ENCODE results near the gene FSTL1. TPM values are rescaled to one million over a fixed set of nuclear protein-coding genes. Genes with fewer than 3 reads are reported as not detected.

FSTL1 gene
- total RNA-seq, 2 experiments from 2014 or later, result 0.66 to 0.83 TPM

DNA sequence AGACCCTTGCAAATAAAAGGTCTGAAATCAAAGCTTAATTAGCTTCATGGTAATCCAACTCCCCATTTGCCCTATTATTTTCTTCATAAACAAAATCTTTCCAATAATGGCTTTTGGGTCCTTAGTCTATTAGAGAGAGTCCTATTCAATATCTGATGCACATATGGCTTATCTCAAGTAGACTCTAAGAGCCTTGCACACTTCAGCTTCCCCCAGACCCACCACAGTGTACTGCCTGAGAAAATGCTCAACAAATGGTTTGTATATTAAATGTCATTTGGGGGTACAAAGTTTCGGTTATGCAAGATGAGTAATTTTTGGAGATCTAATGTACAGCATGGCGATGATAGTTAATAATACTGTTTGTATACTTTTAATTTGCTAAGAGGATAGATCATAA is 28.9 kb downstream of the FSTL1 start:
- no peak overlapping the region for H3K4me3 Mint-ChIP-seq
- no peak for DNase-seq
- no peaks in the 10 kb centered on the region for H3K9me3 Mint-ChIP-seq (ENCODE audit: low read depth)
- H3K27me3 Mint-ChIP-seq, result peaks cover 10% of the 10 kb centered on the region
- intact Hi-C loops (cut with DNase I, micrococcal nuclease), result no loop called here
- H3K4me1 Mint-ChIP-seq, result peaks cover 9% of the 10 kb centered on the region
- ChIA-PET POLR2A (no interaction called here), CTCF (interaction anchor here (1.1 kb wide), 1 partner anchor 12 kb away, joined by 5 read pairs; no protein-coding TSS in a partner anchor)
- ATAC-seq, result no peak
- H3K36me3 Mint-ChIP-seq (ENCODE audit: low read depth), result no peaks in the 10 kb centered on the region
- H3K27ac Mint-ChIP-seq, result no peak overlapping the region

GRCh38 chr3:120420928-120421551 is 29.8 kb downstream of the FSTL1 start:
- H3K36me3 Mint-ChIP-seq (ENCODE audit: low read depth), result no peaks in the 10 kb centered on the region

DNA sequence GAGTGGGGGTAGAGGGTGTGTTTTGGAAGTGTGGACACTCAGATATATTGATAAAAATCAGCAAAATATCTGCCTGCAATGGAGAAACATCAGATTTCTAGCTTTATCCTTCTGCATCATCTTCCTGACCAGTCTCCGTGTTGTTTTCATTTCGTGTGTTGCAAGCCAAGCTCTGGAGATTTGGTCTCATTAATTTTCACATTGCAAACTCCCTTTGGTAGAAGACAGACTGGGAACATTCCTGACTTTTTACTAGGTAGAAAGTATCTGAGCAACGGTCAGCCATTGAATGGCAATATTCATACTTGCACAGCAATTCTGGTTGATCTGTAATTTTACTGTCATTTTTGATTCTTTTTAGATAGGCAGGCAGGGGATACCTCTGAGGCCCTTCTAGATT is 30.4 kb downstream of the FSTL1 start:
- intact Hi-C loops (cut with DNase I, micrococcal nuclease), result no loop called here
- no peaks in the 10 kb centered on the region for H3K9me3 Mint-ChIP-seq (ENCODE audit: low read depth)
- peaks cover 11% of the 10 kb centered on the region for H3K4me1 Mint-ChIP-seq
- ChIA-PET POLR2A (no interaction called here), CTCF (interaction anchor here (0.5 to 6.0 kb wide), 4 partner anchors 21 to 177 kb away, joined by 3 to 131 read pairs (median 6); no protein-coding TSS in a partner anchor)
- DNase-seq (no peak), ATAC-seq (no peak)
- no peak overlapping the region for H3K27ac Mint-ChIP-seq
- H3K4me3 Mint-ChIP-seq, result no peak overlapping the region
- H3K27me3 Mint-ChIP-seq, result peaks cover 7% of the 10 kb centered on the region
- H3K36me3 Mint-ChIP-seq (ENCODE audit: low read depth), result no peaks in the 10 kb centered on the region

More at GRCh38 chr3:120420928-120421551, 29.8 kb downstream of the FSTL1 start:
- CTCF ChIA-PET, result interaction anchor here (0.5 to 1.1 kb wide), 2 partner anchors 11 to 21 kb away, joined by 3 to 5 read pairs; no protein-coding TSS in a partner anchor
- intact Hi-C loops (cut with DNase I, micrococcal nuclease), result no loop called here
- POLR2A ChIA-PET, result no interaction called here
- Mint-ChIP-seq H3K27ac (no peak overlapping the region), H3K27me3 (peaks cover 7% of the 10 kb centered on the region), H3K9me3 (ENCODE audit: low read depth) (no peaks in the 10 kb centered on the region), H3K4me3 (no peak overlapping the region), H3K4me1 (peaks cover 11% of the 10 kb centered on the region)
- DNase-seq, result no peak
- ATAC-seq, result no peak

DNA sequence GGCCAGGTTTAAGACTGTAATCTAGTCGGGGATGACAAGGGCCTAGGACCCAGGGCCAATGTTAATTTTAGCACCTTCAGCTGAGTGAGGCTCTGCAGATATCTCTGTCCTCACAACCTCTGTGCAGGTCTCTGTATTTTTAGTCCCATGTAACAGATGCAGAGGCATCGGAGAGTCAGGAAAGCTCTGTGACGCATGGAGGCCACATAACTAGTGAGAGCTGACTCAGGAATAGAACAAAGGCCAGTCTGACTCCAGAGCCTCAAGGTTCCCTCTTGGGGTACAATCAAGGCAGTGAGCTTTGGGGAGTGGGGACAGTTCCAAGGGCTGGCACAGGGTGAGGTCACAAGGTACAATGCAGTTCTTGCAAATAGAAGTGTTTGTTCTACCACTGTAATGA is 31.0 kb downstream of the FSTL1 start:
- peaks cover 7% of the 10 kb centered on the region for H3K27me3 Mint-ChIP-seq
- no peaks in the 10 kb centered on the region for H3K36me3 Mint-ChIP-seq (ENCODE audit: low read depth)
- ChIA-PET POLR2A (no interaction called here), CTCF (interaction anchor here (0.7 to 6.0 kb wide), 4 partner anchors 133 to 176 kb away, joined by 3 to 131 read pairs (median 6); no protein-coding TSS in a partner anchor)
- no peak overlapping the region for H3K27ac Mint-ChIP-seq
- peaks cover 11% of the 10 kb centered on the region for H3K4me1 Mint-ChIP-seq
- H3K9me3 Mint-ChIP-seq (ENCODE audit: low read depth), result no peaks in the 10 kb centered on the region
- intact Hi-C loops (cut with DNase I, micrococcal nuclease), result loop anchor here (1.0 to 5.0 kb wide), 4 partner anchors 322 to 597 kb away; partner anchors contain the start of gene GSK3B (in 1 of the 2)
- no peak for DNase-seq
- no peak overlapping the region for H3K4me3 Mint-ChIP-seq
- ATAC-seq, result no peak

- intact Hi-C loops (cut with DNase I, micrococcal nuclease), result loop anchor here (1.0 to 5.0 kb wide), 4 partner anchors 322 to 597 kb away; partner anchors contain the start of gene GSK3B (in 1 of the 2)
- POLR2A ChIA-PET, result no interaction called here
- Mint-ChIP-seq H3K36me3 (ENCODE audit: low read depth) (no peaks in the 10 kb centered on the region), H3K4me3 (no peak overlapping the region), H3K27me3 (peaks cover 4% of the 10 kb centered on the region), H3K27ac (no peak overlapping the region), H3K9me3 (ENCODE audit: low read depth) (no peaks in the 10 kb centered on the region), H3K4me1 (peaks cover 11% of the 10 kb centered on the region)
- DNase-seq (peak; percentile 41), ATAC-seq (peak; percentile 50)
- CTCF ChIA-PET, result interaction anchor here (0.8 to 6.0 kb wide), 6 partner anchors 12 to 376 kb away, joined by 3 to 131 read pairs (median 10); partner anchors contain the start of gene LRRC58
Measured at GRCh38 chr3:120418866-120419490, 31.8 kb downstream of the FSTL1 start.

DNA sequence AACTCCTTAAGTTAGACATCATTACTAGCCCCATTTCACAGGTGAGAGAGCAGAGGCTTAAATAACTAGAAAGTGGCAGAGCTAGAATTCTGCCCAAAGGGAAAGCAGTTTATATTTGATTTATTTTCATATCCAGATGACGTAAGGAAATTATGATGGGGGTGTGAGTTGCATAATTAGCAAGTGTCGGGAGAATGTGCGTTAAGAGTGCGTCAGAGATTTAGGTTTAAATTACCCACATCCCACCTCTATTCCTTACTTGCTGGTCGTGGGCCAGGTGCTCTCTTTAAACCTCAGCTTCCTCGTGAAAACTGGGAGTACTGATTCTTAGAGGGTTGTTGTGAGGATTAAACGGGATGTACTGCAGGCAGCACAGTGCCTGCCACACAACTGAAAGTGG is 32.3 kb downstream of the FSTL1 start:
- ATAC-seq (no peak), DNase-seq (no peak)
- intact Hi-C loops (cut with DNase I, micrococcal nuclease), result loop anchor here (5.0 kb wide), 3 partner anchors 321 to 596 kb away; partner anchors contain the start of gene GSK3B (in 1 of the 2)
- H3K4me3 Mint-ChIP-seq, result no peak overlapping the region
- H3K27me3 Mint-ChIP-seq, result peaks cover 4% of the 10 kb centered on the region
- ChIA-PET POLR2A (no interaction called here), CTCF (interaction anchor here (0.8 to 6.0 kb wide), 19 partner anchors 9 to 607 kb away, joined by 3 to 131 read pairs (median 6); partner anchors contain the start of gene LRRC58)
- no peaks in the 10 kb centered on the region for H3K36me3 Mint-ChIP-seq (ENCODE audit: low read depth)
- H3K4me1 Mint-ChIP-seq, result peaks cover 11% of the 10 kb centered on the region
- H3K27ac Mint-ChIP-seq, result no peak overlapping the region
- H3K9me3 Mint-ChIP-seq (ENCODE audit: low read depth), result no peaks in the 10 kb centered on the region

GRCh38 chr3:120417272-120417911 is 33.4 kb downstream of the FSTL1 start:
- ATAC-seq (peak; percentile 99), DNase-seq (peak; percentile 93)
- Mint-ChIP-seq H3K27me3 (peaks cover 4% of the 10 kb centered on the region), H3K27ac (peak overlapping the region; percentile 52), H3K36me3 (ENCODE audit: low read depth) (no peaks in the 10 kb centered on the region), H3K9me3 (ENCODE audit: low read depth) (no peaks in the 10 kb centered on the region), H3K4me3 (peak overlapping the region; percentile 73), H3K4me1 (peaks cover 11% of the 10 kb centered on the region)
- CTCF ChIA-PET, result interaction anchor here (0.5 to 6.0 kb wide), 61 partner anchors 8 to 658 kb away, joined by 3 to 131 read pairs (median 4); partner anchors contain the start of gene LRRC58
- intact Hi-C loops (cut with DNase I, micrococcal nuclease), result loop anchor here (1.0 to 5.0 kb wide), 9 partner anchors 68 to 595 kb away; partner anchors contain the start of genes LRRC58 (in 2 of the 2) and GSK3B (in 1 of the 2)
- POLR2A ChIA-PET, result interaction anchor here (0.7 kb wide), 1 partner anchor 27 kb away, joined by 3 read pairs; no protein-coding TSS in a partner anchor

GRCh38 chr3:120416868-120417267 is 33.9 kb downstream of the FSTL1 start:
- POLR2A ChIA-PET, result interaction anchor here (0.7 kb wide), 1 partner anchor 27 kb away, joined by 3 read pairs; no protein-coding TSS in a partner anchor
- intact Hi-C loops (cut with DNase I, micrococcal nuclease), result loop anchor here (1.0 to 5.0 kb wide), 9 partner anchors 68 to 595 kb away; partner anchors contain the start of genes LRRC58 (in 2 of the 2) and GSK3B (in 1 of the 2)
- peaks cover 11% of the 10 kb centered on the region for H3K4me1 Mint-ChIP-seq
- H3K27me3 Mint-ChIP-seq, result peaks cover 4% of the 10 kb centered on the region
- H3K4me3 Mint-ChIP-seq, result peak overlapping the region; percentile 73
- peak; percentile 19 for ATAC-seq
- CTCF ChIA-PET, result interaction anchor here (0.5 to 6.0 kb wide), 58 partner anchors 8 to 657 kb away, joined by 3 to 131 read pairs (median 4); partner anchors contain the start of gene LRRC58
- H3K27ac Mint-ChIP-seq, result no peak overlapping the region
- H3K9me3 Mint-ChIP-seq (ENCODE audit: low read depth), result no peaks in the 10 kb centered on the region
- H3K36me3 Mint-ChIP-seq (ENCODE audit: low read depth), result no peaks in the 10 kb centered on the region
- no peak for DNase-seq

DNA sequence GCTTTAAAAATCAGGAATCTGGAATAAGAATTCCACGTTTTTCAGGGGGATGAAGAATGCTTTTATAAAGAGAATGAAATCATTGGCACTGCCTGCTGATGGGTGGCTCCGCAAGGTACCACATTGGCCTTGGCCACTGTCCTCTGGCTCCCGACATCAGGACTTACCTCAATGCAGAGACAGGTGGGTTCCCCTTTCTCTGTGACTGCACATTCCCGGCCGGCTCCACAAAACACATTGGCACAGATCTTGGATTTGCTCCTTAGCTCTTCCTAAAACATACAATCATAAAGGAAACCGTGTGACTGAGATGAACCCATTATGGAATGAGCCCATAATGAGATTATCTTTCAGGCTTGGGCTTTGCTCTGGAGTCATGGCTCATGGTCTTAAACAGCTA is 35.0 kb downstream of the FSTL1 start:
- ATAC-seq (no peak), DNase-seq (no peak)
- Mint-ChIP-seq H3K27me3 (peaks cover 4% of the 10 kb centered on the region), H3K4me1 (peaks cover 11% of the 10 kb centered on the region), H3K36me3 (ENCODE audit: low read depth) (no peaks in the 10 kb centered on the region), H3K9me3 (ENCODE audit: low read depth) (no peaks in the 10 kb centered on the region), H3K4me3 (no peak overlapping the region), H3K27ac (no peak overlapping the region)
- ChIA-PET POLR2A (interaction anchor here (0.6 kb wide), 1 partner anchor 14 kb away, joined by 3 read pairs; no protein-coding TSS in a partner anchor), CTCF (interaction anchor here (0.6 to 6.0 kb wide), 12 partner anchors 9 to 1593 kb away, joined by 3 to 131 read pairs (median 10); partner anchors contain the start of gene LRRC58)
- intact Hi-C loops (cut with DNase I, micrococcal nuclease), result loop anchor here (2.0 to 5.0 kb wide), 5 partner anchors 67 to 593 kb away; partner anchors contain the start of genes GSK3B (in 1 of the 2) and LRRC58 (in 1 of the 2)

- Mint-ChIP-seq H3K36me3 (ENCODE audit: low read depth) (no peaks in the 10 kb centered on the region), H3K4me1 (no peaks in the 10 kb centered on the region), H3K4me3 (no peak overlapping the region), H3K9me3 (ENCODE audit: low read depth) (no peaks in the 10 kb centered on the region), H3K27me3 (no peaks in the 10 kb centered on the region), H3K27ac (no peak overlapping the region)
- intact Hi-C loops (cut with DNase I, micrococcal nuclease), result no loop called here
- ATAC-seq (no peak), DNase-seq (no peak)
- CTCF ChIA-PET, result interaction anchor here (1.9 kb wide), 1 partner anchor 11 kb away, joined by 5 read pairs; no protein-coding TSS in a partner anchor
- POLR2A ChIA-PET, result no interaction called here
Measured at GRCh38 chr3:120410541-120410940, 40.3 kb downstream of the FSTL1 start.

All from activated CD4-positive, alpha-beta T cell treated with anti-CD3 and anti-CD28 coated beads for 36 hours (primary cell).